OCI-LY7 (cell line): ENCODE data around the gene PRKD1. TPM values are rescaled to one million over a fixed set of nuclear protein-coding genes. Genes with fewer than 3 reads are reported as not detected.

Experiments
- BruUV-seq: library from RNA; stranded (reverse); fragments of 400-500 nt; replicated peaks from 2 replicates; lab custom pipeline; 2021; lab: Mats Ljungman, UMichigan
- CTCF ChIA-PET: fragments of 300-600 bp; sonication (Branson Sonifier 250); formaldehyde crosslinking; loops from one replicate; lab custom pipeline; 2022; ENCODE audit warnings: antibody characterized with exemption; ENCODE audit not compliant: unreplicated experiment; lab: Charles Lee
- POLR2A ChIA-PET: fragments of 300-600 bp; sonication (Branson Sonifier 250); formaldehyde crosslinking; loops from one replicate; lab custom pipeline; 2022; ENCODE audit warnings: antibody characterized with exemption; lab: Charles Lee
- DNase-seq: peaks from one replicate; pipeline ENCODE4 v3.0.0-alpha.2; 2015; ENCODE audit warnings: low spot score
- H2AFZ ChIP-seq: fragments of 200-600 bp; sonication (generic), shearing (Covaris generic); 2 replicates; pipeline ENCODE4 v1.6.1; 2014; ENCODE audit warnings: mild to moderate bottlenecking, antibody characterized with exemption, low read length, moderate library complexity
- H3K27ac ChIP-seq: fragments of 200-600 bp; sonication (generic); 2 replicates; pipeline ENCODE4 v1.5.1; 2014; ENCODE audit warnings: mixed run types, low read depth, mild to moderate bottlenecking, moderate library complexity, low read length, inconsistent platforms; ENCODE audit not compliant: poor library complexity, severe bottlenecking
- H3K36me3 ChIP-seq: fragments of 200-600 bp; sonication (generic); 2 replicates; pipeline ENCODE4 v1.6.1; 2014; ENCODE audit warnings: mild to moderate bottlenecking, antibody characterized with exemption, low read length, moderate library complexity, mixed read lengths; ENCODE audit not compliant: insufficient read depth
- H3K4me1 ChIP-seq: fragments of 200-600 bp; sonication (generic); 2 replicates; pipeline ENCODE4 v1.5.1; 2014; ENCODE audit warnings: mild to moderate bottlenecking, low read length; ENCODE audit not compliant: insufficient read depth, poor library complexity, severe bottlenecking
- H3K4me2 ChIP-seq: fragments of 200-600 bp; sonication (generic); 2 replicates; pipeline ENCODE4 v1.6.1; 2014; ENCODE audit warnings: mild to moderate bottlenecking, low read length
- H3K4me3 ChIP-seq: fragments of 200-600 bp; sonication (generic); 2 replicates; pipeline ENCODE4 v1.5.1; 2014; ENCODE audit warnings: mild to moderate bottlenecking, low read depth, low read length; ENCODE audit not compliant: poor library complexity, severe bottlenecking
- H3K79me2 ChIP-seq: fragments of 200-600 bp; sonication (generic); 2 replicates; pipeline ENCODE4 v1.6.1; 2016; ENCODE audit warnings: low read depth, mild to moderate bottlenecking, low read length, moderate library complexity, mixed read lengths; ENCODE audit not compliant: insufficient read depth
- H3K9me2 ChIP-seq: fragments of 200-600 bp; sonication (generic); 2 replicates; pipeline ENCODE4 v1.6.1; 2016; ENCODE audit warnings: mild to moderate bottlenecking, low read length, mixed read lengths; ENCODE audit not compliant: insufficient read depth
- H3K9me3 ChIP-seq: fragments of 200-600 bp; sonication (generic); 2 replicates; pipeline ENCODE4 v1.6.1; 2014; ENCODE audit warnings: mild to moderate bottlenecking, mixed run types, low read length, mixed read lengths
- H4K20me1 ChIP-seq: fragments of 200-600 bp; sonication (generic); 2 replicates; pipeline ENCODE4 v1.6.1; 2014; ENCODE audit warnings: mild to moderate bottlenecking, antibody characterized with exemption, low read length, moderate library complexity, mixed read lengths; ENCODE audit not compliant: insufficient read depth
- EZH2phosphoT487 ChIP-seq: fragments of 200-600 bp; sonication (generic); IDR thresholded peaks from 2 replicates; pipeline ENCODE4 v1.6.1; 2018; ENCODE audit warnings: low read depth, borderline replicate concordance, mild to moderate bottlenecking, mixed run types, antibody characterized with exemption, low read length, moderate library complexity, mixed read lengths
- intact Hi-C: fragments of 100-400 bp; cut with micrococcal nuclease; formaldehyde crosslinking; loops from one replicate; pipeline ENCODE4 v1.10.0; 2022; ENCODE audit not compliant: unreplicated experiment
- total RNA-seq, 2 experiments: library from RNA; depleted of rRNA in 1 of 2; stranded (reverse); fragments of >200 nt in 1 of 2; shearing (Covaris generic) in 1 of 2; gene quantifications; 2 replicates each; pipeline ENCODE4 v1.2.3, GENCODE V29; 2014 to 2022
- TF ChIP-seq, protein P1 (sequence below): fragments of 200-600 bp; sonication (generic); conservative IDR thresholded peaks from 2 replicates; pipeline ENCODE4 v1.5.1; 2014; ENCODE audit warnings: mild to moderate bottlenecking, antibody characterized with exemption, low read length, moderate library complexity, mixed read lengths

Gene PRKD1
- total RNA-seq, 2 experiments from 2014 or later: not detected

DNA sequence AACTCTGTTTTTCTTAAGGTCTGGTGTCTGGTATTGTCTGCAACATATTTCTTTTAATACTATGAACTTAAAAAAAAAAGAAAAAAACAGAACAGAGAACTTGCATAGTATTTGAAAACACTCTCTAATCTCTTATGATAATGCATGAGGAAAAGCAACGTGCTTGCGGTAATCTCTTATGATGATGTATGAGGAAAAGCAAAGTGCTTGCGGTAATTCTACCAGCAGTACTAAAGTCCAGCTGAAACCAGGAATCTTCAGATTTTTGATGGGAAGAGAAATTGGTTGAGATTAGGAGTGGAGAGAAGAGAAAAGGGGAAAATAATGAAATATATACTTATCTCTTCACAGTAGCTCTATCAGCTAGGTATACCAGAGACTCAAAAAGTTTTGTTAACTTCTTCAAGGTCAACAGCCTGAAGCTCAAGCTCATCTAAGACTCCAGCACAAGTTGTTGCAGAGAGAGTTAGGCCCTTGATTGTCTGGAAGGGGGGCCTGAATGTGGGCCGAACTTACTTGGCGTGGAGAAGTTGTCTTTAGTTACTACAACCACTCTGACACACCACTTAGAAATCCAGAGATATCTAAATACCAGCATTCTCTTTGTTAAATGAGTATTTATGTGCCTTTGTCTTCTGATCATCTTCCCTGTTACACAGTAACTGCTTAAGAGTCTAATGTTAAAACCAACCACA lies 240.4 kb downstream of the PRKD1 start:
- no peaks in the 10 kb centered on the region for H3K9me2 ChIP-seq
- no peak overlapping the region for H3K4me3 ChIP-seq
- no peaks in the 10 kb centered on the region for H3K79me2 ChIP-seq
- H3K4me1 ChIP-seq: no peaks in the 10 kb centered on the region
- TF ChIP-seq, protein P1, sequence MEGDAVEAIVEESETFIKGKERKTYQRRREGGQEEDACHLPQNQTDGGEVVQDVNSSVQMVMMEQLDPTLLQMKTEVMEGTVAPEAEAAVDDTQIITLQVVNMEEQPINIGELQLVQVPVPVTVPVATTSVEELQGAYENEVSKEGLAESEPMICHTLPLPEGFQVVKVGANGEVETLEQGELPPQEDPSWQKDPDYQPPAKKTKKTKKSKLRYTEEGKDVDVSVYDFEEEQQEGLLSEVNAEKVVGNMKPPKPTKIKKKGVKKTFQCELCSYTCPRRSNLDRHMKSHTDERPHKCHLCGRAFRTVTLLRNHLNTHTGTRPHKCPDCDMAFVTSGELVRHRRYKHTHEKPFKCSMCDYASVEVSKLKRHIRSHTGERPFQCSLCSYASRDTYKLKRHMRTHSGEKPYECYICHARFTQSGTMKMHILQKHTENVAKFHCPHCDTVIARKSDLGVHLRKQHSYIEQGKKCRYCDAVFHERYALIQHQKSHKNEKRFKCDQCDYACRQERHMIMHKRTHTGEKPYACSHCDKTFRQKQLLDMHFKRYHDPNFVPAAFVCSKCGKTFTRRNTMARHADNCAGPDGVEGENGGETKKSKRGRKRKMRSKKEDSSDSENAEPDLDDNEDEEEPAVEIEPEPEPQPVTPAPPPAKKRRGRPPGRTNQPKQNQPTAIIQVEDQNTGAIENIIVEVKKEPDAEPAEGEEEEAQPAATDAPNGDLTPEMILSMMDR: no peak
- TF ChIP-seq EZH2phosphoT487: no peak
- no peak for DNase-seq
- H2AFZ ChIP-seq: no peak overlapping the region
- no peak overlapping the region for H3K4me2 ChIP-seq
- H3K36me3 ChIP-seq: no peaks in the 10 kb centered on the region
- H3K9me3 ChIP-seq: no peaks in the 10 kb centered on the region
- no peak overlapping the region for H3K27ac ChIP-seq
- no peaks in the 10 kb centered on the region for H4K20me1 ChIP-seq
- intact Hi-C loops: no loop called here
- POLR2A ChIA-PET: no interaction called here
- no TSS peak for BruUV-seq
- CTCF ChIA-PET: no interaction called here

DNA sequence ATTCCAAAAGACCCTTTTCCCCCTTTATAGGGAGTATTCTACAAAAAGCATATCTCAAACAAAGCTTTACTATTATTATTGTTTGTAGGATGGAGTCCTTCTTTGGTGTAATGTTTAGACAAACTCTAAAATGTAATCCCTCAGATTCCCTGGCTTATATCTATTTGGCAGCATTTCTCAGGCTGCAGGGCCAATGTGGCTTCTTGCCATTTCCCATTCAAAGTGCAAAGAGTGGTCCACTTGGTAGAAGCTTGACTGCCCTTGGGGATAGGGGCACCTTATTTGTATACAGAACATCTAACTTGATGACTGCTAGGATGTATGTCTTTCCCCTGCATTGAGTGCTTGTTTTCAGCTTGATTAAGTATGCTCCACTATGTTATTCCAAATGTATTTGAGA lies 242.7 kb downstream of the PRKD1 start:
- TF ChIP-seq EZH2phosphoT487: no peak
- TF ChIP-seq, protein P1: no peak
- intact Hi-C loops: no loop called here

DNA sequence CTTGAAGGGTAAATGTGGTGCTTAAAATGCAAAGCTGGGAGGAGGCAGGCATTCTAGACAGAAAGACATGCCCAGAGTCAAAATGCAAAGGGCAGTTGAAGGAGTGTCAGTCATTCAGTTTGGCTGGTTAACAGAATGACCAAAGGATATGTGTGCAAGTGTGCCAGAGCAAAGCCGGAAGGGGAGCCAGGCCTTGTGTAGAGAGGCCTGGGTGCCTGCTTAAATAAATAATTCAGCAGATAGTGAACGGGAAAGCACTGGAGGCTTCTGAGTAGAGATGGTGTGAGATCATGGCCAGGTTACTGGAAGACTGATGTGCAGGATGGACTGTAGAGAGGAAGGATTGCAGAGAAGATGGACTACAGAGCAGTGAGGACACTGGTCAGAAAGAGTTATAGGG lies 244.9 kb downstream of the PRKD1 start:
- intact Hi-C loops: no loop called here
- ChIA-PET POLR2A (no interaction called here), CTCF (no interaction called here)
- no peak for DNase-seq
- Histone ChIP-seq H3K27ac (no peak overlapping the region), H3K9me2 (no peaks in the 10 kb centered on the region), H3K36me3 (no peaks in the 10 kb centered on the region), H4K20me1 (no peaks in the 10 kb centered on the region), H3K4me1 (no peaks in the 10 kb centered on the region), H3K79me2 (no peaks in the 10 kb centered on the region), H2AFZ (no peak overlapping the region), H3K4me3 (no peak overlapping the region), H3K4me2 (no peak overlapping the region), H3K9me3 (no peaks in the 10 kb centered on the region)
- no TSS peak for BruUV-seq
- TF ChIP-seq, protein P1: no peak
- TF ChIP-seq EZH2phosphoT487: no peak

More for the DNA sequence above, 242.7 kb downstream of the PRKD1 start:
- Histone ChIP-seq H3K9me2 (no peaks in the 10 kb centered on the region), H3K4me3 (no peak overlapping the region), H3K9me3 (no peaks in the 10 kb centered on the region), H4K20me1 (no peaks in the 10 kb centered on the region), H2AFZ (no peak overlapping the region), H3K4me2 (no peak overlapping the region), H3K36me3 (no peaks in the 10 kb centered on the region), H3K79me2 (no peaks in the 10 kb centered on the region), H3K27ac (no peak overlapping the region), H3K4me1 (no peaks in the 10 kb centered on the region)
- BruUV-seq: no TSS peak
- ChIA-PET CTCF (no interaction called here), POLR2A (interaction anchor here (0.8 kb wide), 1 partner anchor 62 kb away, joined by 4 read pairs; no protein-coding TSS in a partner anchor)
- DNase-seq: no peak
